Astrocyte (in vitro differentiated cells and primary cell): ENCODE data around the gene OR10H5. TPM values are rescaled to one million over a fixed set of nuclear protein-coding genes. Genes with fewer than 3 reads are reported as not detected.
"Not testable (repeated sequence)": the region's sequence is repeated elsewhere in the genome, so short reads cannot be mapped to it uniquely, and the experiment has no call there.

Experiments used
- DNase-seq: peaks from one replicate; pipeline ENCODE4 v3.0.0-alpha.2; 2010; ENCODE audit warnings: low read depth
- FAIRE-seq: peaks from 2 replicates; lab custom pipeline; 2011; peaks lifted over from hg19 to GRCh38; lab: Jason Lieb, UNC
- H2AFZ ChIP-seq: 2 replicates; pipeline ENCODE4 v1.6.0; 2012; ENCODE audit warnings: low read depth, low read length, inconsistent platforms
- H3K27ac ChIP-seq: 2 replicates; pipeline ENCODE4 v1.5.1; 2011; ENCODE audit warnings: low read depth, low read length, inconsistent platforms
- H3K27me3 ChIP-seq: 2 replicates; pipeline ENCODE4 v1.6.0; 2011; ENCODE audit warnings: low read length, inconsistent platforms; ENCODE audit not compliant: insufficient read depth
- H3K36me3 ChIP-seq: 2 replicates; pipeline ENCODE4 v1.5.1; 2011; ENCODE audit warnings: low read length, inconsistent platforms; ENCODE audit not compliant: insufficient read depth
- H3K4me1 ChIP-seq: 2 replicates; pipeline ENCODE4 v1.5.1; 2011; ENCODE audit warnings: low read length, inconsistent platforms; ENCODE audit not compliant: insufficient read depth
- H3K4me2 ChIP-seq: 2 replicates; pipeline ENCODE4 v1.6.0; 2012; ENCODE audit warnings: low read length, inconsistent platforms
- H3K4me3 ChIP-seq: 2 replicates; pipeline ENCODE4 v1.5.1; 2011; ENCODE audit warnings: low read depth, mild to moderate bottlenecking, low read length, inconsistent platforms; ENCODE audit not compliant: insufficient read depth
- H3K79me2 ChIP-seq: 2 replicates; pipeline ENCODE4 v1.6.0; 2012; ENCODE audit warnings: mild to moderate bottlenecking, low read length, inconsistent platforms; ENCODE audit not compliant: insufficient read depth
- H3K9ac ChIP-seq: 2 replicates; pipeline ENCODE4 v1.6.0; 2012; ENCODE audit warnings: mild to moderate bottlenecking, low read length, inconsistent platforms
- H3K9me3 ChIP-seq: 2 replicates; pipeline ENCODE4 v1.5.1; 2012; ENCODE audit warnings: low read depth, mild to moderate bottlenecking, low read length, inconsistent platforms; ENCODE audit not compliant: insufficient read depth
- H4K20me1 ChIP-seq: 2 replicates; pipeline ENCODE4 v1.6.0; 2012; ENCODE audit warnings: low read length, inconsistent platforms; ENCODE audit not compliant: insufficient read depth
- H3K27ac Mint-ChIP-seq: one replicate; pipeline ENCODE4 v1.8.0; 2021; ENCODE audit warnings: mild to moderate bottlenecking, mixed read lengths; ENCODE audit not compliant: unreplicated experiment
- H3K27me3 Mint-ChIP-seq: one replicate; pipeline ENCODE4 v1.8.0; 2021; ENCODE audit warnings: low read depth, mixed read lengths; ENCODE audit not compliant: unreplicated experiment
- H3K36me3 Mint-ChIP-seq: one replicate; pipeline ENCODE4 v1.8.0; 2021; ENCODE audit warnings: low read depth, mixed read lengths; ENCODE audit not compliant: unreplicated experiment
- H3K4me1 Mint-ChIP-seq: one replicate; pipeline ENCODE4 v1.8.0; 2021; ENCODE audit warnings: low read depth, mixed read lengths; ENCODE audit not compliant: unreplicated experiment
- H3K4me3 Mint-ChIP-seq: one replicate; pipeline ENCODE4 v1.8.0; 2021; ENCODE audit warnings: mild to moderate bottlenecking, moderate library complexity, mixed read lengths; ENCODE audit not compliant: unreplicated experiment
- H3K9me3 Mint-ChIP-seq: one replicate; pipeline ENCODE4 v1.8.0; 2021; ENCODE audit warnings: mild to moderate bottlenecking, mixed read lengths; ENCODE audit not compliant: unreplicated experiment
- CTCF ChIP-seq: IDR thresholded peaks from 2 replicates; pipeline ENCODE4 v1.5.1; 2011; ENCODE audit warnings: low read depth, mild to moderate bottlenecking, inconsistent platforms, low read length, moderate library complexity; ENCODE audit not compliant: insufficient read depth
- EZH2 ChIP-seq: IDR thresholded peaks from 2 replicates; pipeline ENCODE4 v1.6.1; 2012; ENCODE audit warnings: mild to moderate bottlenecking, low read length, inconsistent platforms; ENCODE audit not compliant: insufficient read depth
- total RNA-seq: library from RNA; stranded (reverse); gene quantifications from 2 replicates; pipeline ENCODE4 v1.2.1, GENCODE V29; 2021

Gene OR10H5
- total RNA-seq, 1 donor from 2014 or later, result not detected

- FAIRE-seq (no peak), DNase-seq (no peak)
- Mint-ChIP-seq H3K4me3 (no peak overlapping the region), H3K9me3 (peaks cover 5% of the 10 kb centered on the region), H3K36me3 (no peaks in the 10 kb centered on the region), H3K27me3 (no peaks in the 10 kb centered on the region), H3K27ac (no peak overlapping the region), H3K4me1 (no peaks in the 10 kb centered on the region)
- no peaks in the 10 kb centered on the region for H3K79me2 ChIP-seq
- H4K20me1 ChIP-seq, result no peaks in the 10 kb centered on the region
- H3K4me2 ChIP-seq, result no peak overlapping the region
- no peak overlapping the region for H3K27ac ChIP-seq
- no peak overlapping the region for H3K9ac ChIP-seq
- H2AFZ ChIP-seq, result no peak overlapping the region
- H3K36me3 ChIP-seq, result no peaks in the 10 kb centered on the region
- TF ChIP-seq CTCF, result no peak
- no peak for TF ChIP-seq EZH2
- H3K9me3 ChIP-seq, result peaks cover 3% of the 10 kb centered on the region
- no peaks in the 10 kb centered on the region for H3K27me3 ChIP-seq
- no peaks in the 10 kb centered on the region for H3K4me1 ChIP-seq
- no peak overlapping the region for H3K4me3 ChIP-seq
Measured at GRCh38 chr19:15788594-15789270, 1.3 kb downstream of the OR10H5 start.

GRCh38 chr19:15790096-15790495 is 2.6 kb downstream of the OR10H5 start:
- H3K4me1 Mint-ChIP-seq, result no peaks in the 10 kb centered on the region
- no peak for DNase-seq
- H3K4me3 Mint-ChIP-seq, result no peak overlapping the region
- H3K79me2 ChIP-seq, result no peaks in the 10 kb centered on the region
- H3K27ac Mint-ChIP-seq, result no peak overlapping the region
- no peak for FAIRE-seq
- no peak overlapping the region for H3K4me3 ChIP-seq
- H3K9ac ChIP-seq, result no peak overlapping the region
- H3K36me3 ChIP-seq, result no peaks in the 10 kb centered on the region
- no peak overlapping the region for H3K4me2 ChIP-seq
- H3K4me1 ChIP-seq, result no peaks in the 10 kb centered on the region
- H3K27me3 ChIP-seq, result no peaks in the 10 kb centered on the region
- H4K20me1 ChIP-seq, result no peaks in the 10 kb centered on the region
- no peaks in the 10 kb centered on the region for H3K36me3 Mint-ChIP-seq
- TF ChIP-seq CTCF, result no peak
- TF ChIP-seq EZH2, result no peak
- peaks cover 3% of the 10 kb centered on the region for H3K9me3 ChIP-seq
- no peak overlapping the region for H2AFZ ChIP-seq
- H3K9me3 Mint-ChIP-seq, result peaks cover 9% of the 10 kb centered on the region
- H3K27ac ChIP-seq, result no peak overlapping the region
- H3K27me3 Mint-ChIP-seq, result no peaks in the 10 kb centered on the region

- H2AFZ ChIP-seq, H3K27ac ChIP-seq, H3K4me3 Mint-ChIP-seq, FAIRE-seq, H3K4me3 ChIP-seq, H3K27me3 Mint-ChIP-seq, H3K9ac ChIP-seq, H3K4me2 ChIP-seq, H3K27me3 ChIP-seq, H3K9me3 ChIP-seq, DNase-seq, H3K36me3 ChIP-seq, H3K79me2 ChIP-seq, H3K4me1 Mint-ChIP-seq, H3K36me3 Mint-ChIP-seq, H3K4me1 ChIP-seq, H3K9me3 Mint-ChIP-seq, H4K20me1 ChIP-seq: not testable (repeated sequence)
- peak overlapping the region; percentile 24 for H3K27ac Mint-ChIP-seq
Measured at GRCh38 chr19:15794279-15794678, 6.8 kb downstream of the OR10H5 start.
